LNCaP clone FGC (cell line): ENCODE data around the gene SOX5.

Experiments
- DNase-seq: peaks from one replicate; pipeline ENCODE4 v3.0.0-alpha.2; 2011; ENCODE audit warnings: low read depth
- H3K4me3 ChIP-seq: 2 replicates; pipeline ENCODE4 v1.5.1; 2011; ENCODE audit warnings: mild to moderate bottlenecking, low read depth, low read length, control low read depth
- CTCF ChIP-seq: IDR thresholded peaks from 2 replicates; pipeline ENCODE4 v1.5.1; 2012; ENCODE audit warnings: mild to moderate bottlenecking; ENCODE audit not compliant: control insufficient read depth, insufficient read depth; ENCODE audit errors: extremely low read depth

The SOX5 gene

GRCh38 chr12:23891115-23891514 lies 58.4 kb downstream of the SOX5 start:
- no peak for TF ChIP-seq CTCF
- H3K4me3 ChIP-seq, result no peak overlapping the region
- no peak for DNase-seq

GRCh38 chr12:23889069-23889440 lies 60.4 kb downstream of the SOX5 start:
- TF ChIP-seq CTCF, result no peak
- no peak for DNase-seq
- no peak overlapping the region for H3K4me3 ChIP-seq

- DNase-seq, result no peak
- no peak for TF ChIP-seq CTCF
- no peak overlapping the region for H3K4me3 ChIP-seq
Observed at GRCh38 chr12:23888396-23889068, 60.9 kb downstream of the SOX5 start.

GRCh38 chr12:23887055-23887835 lies 62.2 kb downstream of the SOX5 start:
- H3K4me3 ChIP-seq, result no peak overlapping the region
- no peak for DNase-seq
- TF ChIP-seq CTCF, result no peak

GRCh38 chr12:23885394-23885793 lies 64.1 kb downstream of the SOX5 start:
- DNase-seq, result no peak
- H3K4me3 ChIP-seq, result no peak overlapping the region
- TF ChIP-seq CTCF, result no peak

- TF ChIP-seq CTCF, result no peak
- no peak overlapping the region for H3K4me3 ChIP-seq
- no peak for DNase-seq
Observed at GRCh38 chr12:23884909-23885308, 64.6 kb downstream of the SOX5 start.
